ENCODE data around the gene ATP13A3. TPM values are rescaled to one million over a fixed set of nuclear protein-coding genes. Genes with fewer than 3 reads are reported as not detected.

The ATP13A3 gene
- total and polyA plus RNA-seq, 9 of the 15 experiments (the other 6 are each of a cell fraction or from before 2014, with no cell fraction given): 16.6 to 135 (median 86.6) TPM

DNA sequence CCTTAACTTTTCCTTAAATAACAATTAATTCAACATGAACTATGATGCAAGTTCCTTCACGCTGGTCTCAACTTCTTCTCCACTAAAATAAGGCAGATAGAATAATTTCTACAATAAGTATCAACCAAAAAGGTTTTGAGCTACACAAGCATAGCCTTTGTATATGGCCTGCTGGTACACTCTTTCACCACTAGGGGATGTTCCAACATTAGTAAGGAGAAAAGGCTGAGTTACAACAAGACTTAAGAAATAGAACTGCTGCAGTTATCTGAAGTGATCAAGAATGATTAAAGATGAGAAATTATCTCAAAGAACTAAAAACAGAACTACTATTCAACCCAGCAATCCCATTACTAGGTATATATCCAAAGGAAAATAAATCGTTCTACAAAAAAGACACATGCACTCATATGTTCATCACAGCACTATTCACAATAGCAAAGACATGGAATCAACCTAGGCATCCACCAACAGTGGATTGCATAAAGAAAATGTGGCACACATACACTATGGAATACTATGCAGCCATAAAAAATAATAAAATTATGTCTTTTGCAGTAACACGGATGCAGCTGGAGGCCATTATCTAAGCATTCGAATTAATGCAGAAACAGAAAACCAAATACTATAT is 14.4 kb downstream of the ATP13A3 start (continued):
- TF ChIP-seq, protein P1, sequence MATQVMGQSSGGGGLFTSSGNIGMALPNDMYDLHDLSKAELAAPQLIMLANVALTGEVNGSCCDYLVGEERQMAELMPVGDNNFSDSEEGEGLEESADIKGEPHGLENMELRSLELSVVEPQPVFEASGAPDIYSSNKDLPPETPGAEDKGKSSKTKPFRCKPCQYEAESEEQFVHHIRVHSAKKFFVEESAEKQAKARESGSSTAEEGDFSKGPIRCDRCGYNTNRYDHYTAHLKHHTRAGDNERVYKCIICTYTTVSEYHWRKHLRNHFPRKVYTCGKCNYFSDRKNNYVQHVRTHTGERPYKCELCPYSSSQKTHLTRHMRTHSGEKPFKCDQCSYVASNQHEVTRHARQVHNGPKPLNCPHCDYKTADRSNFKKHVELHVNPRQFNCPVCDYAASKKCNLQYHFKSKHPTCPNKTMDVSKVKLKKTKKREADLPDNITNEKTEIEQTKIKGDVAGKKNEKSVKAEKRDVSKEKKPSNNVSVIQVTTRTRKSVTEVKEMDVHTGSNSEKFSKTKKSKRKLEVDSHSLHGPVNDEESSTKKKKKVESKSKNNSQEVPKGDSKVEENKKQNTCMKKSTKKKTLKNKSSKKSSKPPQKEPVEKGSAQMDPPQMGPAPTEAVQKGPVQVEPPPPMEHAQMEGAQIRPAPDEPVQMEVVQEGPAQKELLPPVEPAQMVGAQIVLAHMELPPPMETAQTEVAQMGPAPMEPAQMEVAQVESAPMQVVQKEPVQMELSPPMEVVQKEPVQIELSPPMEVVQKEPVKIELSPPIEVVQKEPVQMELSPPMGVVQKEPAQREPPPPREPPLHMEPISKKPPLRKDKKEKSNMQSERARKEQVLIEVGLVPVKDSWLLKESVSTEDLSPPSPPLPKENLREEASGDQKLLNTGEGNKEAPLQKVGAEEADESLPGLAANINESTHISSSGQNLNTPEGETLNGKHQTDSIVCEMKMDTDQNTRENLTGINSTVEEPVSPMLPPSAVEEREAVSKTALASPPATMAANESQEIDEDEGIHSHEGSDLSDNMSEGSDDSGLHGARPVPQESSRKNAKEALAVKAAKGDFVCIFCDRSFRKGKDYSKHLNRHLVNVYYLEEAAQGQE (IDR thresholded peaks at IDR 0.05; ENCODE audit: borderline replicate concordance): peak; percentile 90
- TF ChIP-seq, protein P1 (CRISPR knock-in tag; IDR thresholded peaks at IDR 0.05; ENCODE audit: low read depth): no peak
- TF ChIP-seq PYGO2 (tag; IDR thresholded peaks at IDR 0.05): no peak
- TF ChIP-seq KLF16 (IDR thresholded peaks at IDR 0.05): peak; percentile 85
- no peak for TF ChIP-seq ETS2 (tag; IDR thresholded peaks at IDR 0.05; ENCODE audit: borderline replicate concordance, poor library complexity, severe bottlenecking)
- TF ChIP-seq BCLAF1 (IDR thresholded peaks at IDR 0.05; ENCODE audit: borderline replicate concordance in 1 of 2, control insufficient read depth in 1 of 2, low read depth in 2 of 2, low read length in 1 of 2): no peak
- TF ChIP-seq CTCF (IDR thresholded peaks at IDR 0.05 in 2 of 3, conservative IDR thresholded peaks at IDR 0.05 in 1 of 3; ENCODE audit: insufficient read depth in 2 of 3, low read depth in 1 of 3, low read length in 3 of 3): peak; percentile 78 to 98 (median 86)
- TF ChIP-seq, protein P2, sequence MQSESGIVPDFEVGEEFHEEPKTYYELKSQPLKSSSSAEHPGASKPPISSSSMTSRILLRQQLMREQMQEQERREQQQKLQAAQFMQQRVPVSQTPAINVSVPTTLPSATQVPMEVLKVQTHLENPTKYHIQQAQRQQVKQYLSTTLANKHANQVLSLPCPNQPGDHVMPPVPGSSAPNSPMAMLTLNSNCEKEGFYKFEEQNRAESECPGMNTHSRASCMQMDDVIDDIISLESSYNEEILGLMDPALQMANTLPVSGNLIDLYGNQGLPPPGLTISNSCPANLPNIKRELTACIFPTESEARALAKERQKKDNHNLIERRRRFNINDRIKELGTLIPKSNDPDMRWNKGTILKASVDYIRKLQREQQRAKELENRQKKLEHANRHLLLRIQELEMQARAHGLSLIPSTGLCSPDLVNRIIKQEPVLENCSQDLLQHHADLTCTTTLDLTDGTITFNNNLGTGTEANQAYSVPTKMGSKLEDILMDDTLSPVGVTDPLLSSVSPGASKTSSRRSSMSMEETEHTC (IDR thresholded peaks at IDR 0.05): no peak
- 0 out of 3 replicates have a peak, but pooled peaks of 1 of the 2 experiments have one; percentile 41 for TF ChIP-seq CBX3 (IDR thresholded peaks at IDR 0.05; ENCODE audit: borderline replicate concordance in 1 of 2, low read length in 2 of 2)
- TF ChIP-seq ZNF274 (IDR thresholded peaks at IDR 0.05; ENCODE audit: borderline replicate concordance, low read depth, low read length): no peak
- no peak for TF ChIP-seq IFI16 (CRISPR knock-in tag; IDR thresholded peaks at IDR 0.05)
- no peak for TF ChIP-seq BHLHE40 (IDR thresholded peaks at IDR 0.05; ENCODE audit: low read length)
